ENCODE measurements around the gene OR4A15.

- TF ChIP-seq BRCA1 (IDR thresholded peaks at IDR 0.05), result no peak
- TF ChIP-seq BRCA1 (CRISPR knock-in tag; IDR thresholded peaks at IDR 0.05), result no peak
- no peak for TF ChIP-seq ZNF280B (CRISPR knock-in tag; IDR thresholded peaks at IDR 0.05)
- TF ChIP-seq KAT7 (CRISPR knock-in tag; IDR thresholded peaks at IDR 0.05; ENCODE audit: borderline replicate concordance), result no peak
- TF ChIP-seq CTCF (IDR thresholded peaks at IDR 0.05 in 2 of 3, conservative IDR thresholded peaks at IDR 0.05 in 1 of 3; ENCODE audit: insufficient read depth in 2 of 3, low read depth in 1 of 3, low read length in 3 of 3), result no peak
- no peak for TF ChIP-seq GABPB1 (CRISPR knock-in tag; IDR thresholded peaks at IDR 0.05)
- no peak for TF ChIP-seq MXI1 (IDR thresholded peaks at IDR 0.05; ENCODE audit: low read depth, low read length)
- no peak for TF ChIP-seq KLF10 (CRISPR knock-in tag; IDR thresholded peaks at IDR 0.05)
Measured at GRCh38 chr11:55401011-55401410, 33.2 kb downstream of the OR4A15 start.
